Ascending aorta (tissue), 2 donors: ENCODE data around the gene SAFB. TPM values are rescaled to one million over a fixed set of nuclear protein-coding genes. Genes with fewer than 3 reads are reported as not detected.

Experiments
- DNase-seq, 2 donors: peaks; one replicate each; pipeline ENCODE4 v3.0.0-alpha.2; 2019; ENCODE audit warnings: low spot score in 2 of 2
- H3K27ac ChIP-seq, 2 donors: fragments of 200-600 bp; sonication (generic); one replicate each; pipeline ENCODE4 v1.5.1; 2016 to 2017; ENCODE audit warnings: mild to moderate bottlenecking in 1 of 2
- H3K27me3 ChIP-seq: fragments of 200-600 bp; sonication (generic); one replicate; pipeline ENCODE4 v1.5.1; 2017
- H3K36me3 ChIP-seq, 2 donors: fragments of 200-600 bp; sonication (generic); one replicate each; pipeline ENCODE4 v1.5.1; 2016
- H3K4me1 ChIP-seq, 2 donors: fragments of 200-600 bp; sonication (generic); one replicate each; pipeline ENCODE4 v1.5.1; 2016 to 2017; ENCODE audit warnings: mild to moderate bottlenecking in 1 of 2
- H3K4me3 ChIP-seq, 2 donors: fragments of 200-600 bp; sonication (generic); one replicate each; pipeline ENCODE4 v1.5.1; 2016 to 2017; ENCODE audit warnings: mild to moderate bottlenecking in 1 of 2
- H3K9me3 ChIP-seq, 2 donors: fragments of 200-600 bp; sonication (generic); one replicate each; pipeline ENCODE4 v1.5.1; 2016
- CTCF ChIP-seq, 3 experiments: fragments of 200-600 bp in 2 of 3; fragments of 450-650 bp in 1 of 3; sonication (generic) in 2 of 3; IDR thresholded peaks; one replicate each; pipeline ENCODE4 v1.5.1; 2016 to 2019; ENCODE audit warnings: antibody characterized with exemption in 3 of 3, mild to moderate bottlenecking in 1 of 3, moderate library complexity in 1 of 3
- intact Hi-C: fragments of 100-400 bp; cut with DNase I; formaldehyde crosslinking; loops from one replicate; pipeline ENCODE4 v1.15.1; 2023
- total RNA-seq: library from RNA; depleted of rRNA; stranded (reverse); fragments of >200 nt; gene quantifications from one replicate; pipeline ENCODE4 v1.1.0, GENCODE V29; 2016

The SAFB gene
- 114 TPM for total RNA-seq

GRCh38 chr19:5622465-5623396, at the start of gene SAFB, which contains the start of gene SAFB2:
TSS of gene SAFB (plus strand) at chr19:5623083. CDS start at chr19:5623206, 123 bp downstream.
TSS of gene SAFB2 (minus strand) at chr19:5622776. CDS start at chr19:5622715, 61 bp downstream.
- intact Hi-C loops: loop anchor here (1.0 to 10.0 kb wide), 7 partner anchors 58 to 1112 kb away; partner anchors contain the start of genes CATSPERD, DPP9, GPR108 and KDM4B
- H3K36me3 ChIP-seq: peaks cover 15 to 38% of the 10 kb centered on the region in 2 donors
- peak in 2 of 3 experiments; percentile 6 to 9 for TF ChIP-seq CTCF (IDR thresholded peaks at IDR 0.05)
- H3K4me1 ChIP-seq: peaks cover 3 to 49% of the 10 kb centered on the region in 2 donors
- peak; percentile 97 to 100 for DNase-seq
- no peaks in the 10 kb centered on the region for H3K27me3 ChIP-seq
- H3K27ac ChIP-seq: peak within 1 kb of the TSS; percentile 93 to 97
- H3K4me3 ChIP-seq: peak within 1 kb of the TSS; percentile 86 to 96
- H3K9me3 ChIP-seq: no peaks in the 10 kb centered on the region

- TF ChIP-seq CTCF (IDR thresholded peaks at IDR 0.05): no peak
- no peak overlapping the region for H3K27ac ChIP-seq
- no peak overlapping the region for H3K4me3 ChIP-seq
- no peaks in the 10 kb centered on the region for H3K36me3 ChIP-seq
- no peaks in the 10 kb centered on the region for H3K27me3 ChIP-seq
- no peaks in the 10 kb centered on the region for H3K4me1 ChIP-seq
- DNase-seq: no peak
- intact Hi-C loops: no loop called here
- H3K9me3 ChIP-seq: no peaks in the 10 kb centered on the region
Observed at GRCh38 chr19:5575590-5575989, 47.3 kb upstream of the SAFB start.

- intact Hi-C loops: loop anchor here (1.0 kb wide), 1 partner anchor 530 kb away; no protein-coding TSS in a partner anchor
- Histone ChIP-seq H3K27ac (no peak overlapping the region), H3K9me3 (no peaks in the 10 kb centered on the region), H3K27me3 (no peaks in the 10 kb centered on the region), H3K36me3 (peaks cover 5 to 15% of the 10 kb centered on the region in 2 donors), H3K4me1 (no peaks in the 10 kb centered on the region), H3K4me3 (no peak overlapping the region)
- DNase-seq: no peak
- peak; percentile 86 to 99 (median 99) for TF ChIP-seq CTCF (IDR thresholded peaks at IDR 0.05)
Observed at GRCh38 chr19:5578097-5578846, 44.6 kb upstream of the SAFB start.

GRCh38 chr19:5579286-5579685, 43.6 kb upstream of the SAFB start:
- intact Hi-C loops: no loop called here
- H3K4me1 ChIP-seq: no peaks in the 10 kb centered on the region
- no peak for DNase-seq
- H3K27ac ChIP-seq: no peak overlapping the region
- no peaks in the 10 kb centered on the region for H3K27me3 ChIP-seq
- TF ChIP-seq CTCF (IDR thresholded peaks at IDR 0.05): no peak
- no peaks in the 10 kb centered on the region for H3K9me3 ChIP-seq
- H3K4me3 ChIP-seq: no peak overlapping the region
- peaks cover 5 to 21% of the 10 kb centered on the region in 2 donors for H3K36me3 ChIP-seq

- Histone ChIP-seq H3K4me3 (no peak overlapping the region), H3K4me1 (no peaks in the 10 kb centered on the region), H3K27ac (no peak overlapping the region), H3K36me3 (peaks cover 5 to 22% of the 10 kb centered on the region in 2 donors), H3K9me3 (no peaks in the 10 kb centered on the region), H3K27me3 (no peaks in the 10 kb centered on the region)
- no peak for DNase-seq
- intact Hi-C loops: no loop called here
- TF ChIP-seq CTCF (IDR thresholded peaks at IDR 0.05): no peak
Observed at GRCh38 chr19:5579697-5580096, 43.2 kb upstream of the SAFB start.
